HL-60 (cell line): Measurements from ENCODE around the gene MACROD2.

ENCODE experiments used
- DNase-seq, 2 experiments: peaks; one replicate each; pipeline ENCODE4 v3.0.0-alpha.2; 2010 to 2020; ENCODE audit warnings: low read depth in 1 of 2, low spot score in 1 of 2
- H3K27ac ChIP-seq: fragments of 250-450 bp; sonication (Bioruptor Pico); replicated peaks from 2 replicates; pipeline ENCODE4 v1.5.1; 2020; ENCODE audit warnings: mild to moderate bottlenecking, moderate library complexity
- H3K27me3 ChIP-seq: fragments of 250-450 bp; sonication (Bioruptor Pico); 2 replicates; pipeline ENCODE4 v1.5.1; 2021; ENCODE audit warnings: mild to moderate bottlenecking, moderate library complexity; ENCODE audit not compliant: insufficient read depth, poor library complexity, severe bottlenecking
- H3K4me3 ChIP-seq: replicated peaks from 2 replicates; pipeline ENCODE4 v1.5.1; 2011; ENCODE audit warnings: mild to moderate bottlenecking, control low read depth, low read length; ENCODE audit not compliant: insufficient read depth
- CTCF ChIP-seq: IDR thresholded peaks from one replicate; pipeline ENCODE4 v1.5.1; 2011; ENCODE audit warnings: low read length, control low read depth, inconsistent platforms; ENCODE audit not compliant: insufficient read depth
- GABPA ChIP-seq: IDR thresholded peaks from 2 replicates; pipeline ENCODE4 v1.6.1; 2012; ENCODE audit warnings: low read depth
- POLR2AphosphoS5 ChIP-seq: IDR thresholded peaks from 2 replicates; pipeline ENCODE4 v1.6.1; 2012; ENCODE audit warnings: low read depth
- REST ChIP-seq: IDR thresholded peaks from 2 replicates; pipeline ENCODE4 v1.6.1; 2012; ENCODE audit warnings: low read depth; ENCODE audit not compliant: insufficient replicate concordance
- SPI1 ChIP-seq: IDR thresholded peaks from 2 replicates; pipeline ENCODE4 v1.6.1; 2012; ENCODE audit warnings: low read depth, mild to moderate bottlenecking, borderline replicate concordance

Gene MACROD2

GRCh38 chr20:15931897-15932296, 1936.6 kb downstream of the MACROD2 start:
- DNase-seq: no peak
- Histone ChIP-seq H3K27me3 (no peaks in the 10 kb centered on the region), H3K4me3 (no peak overlapping the region), H3K27ac (no peak overlapping the region)
- no peak for TF ChIP-seq CTCF
- TF ChIP-seq POLR2AphosphoS5: no peak
- no peak for TF ChIP-seq REST
- no peak for TF ChIP-seq GABPA
- no peak for TF ChIP-seq SPI1

GRCh38 chr20:15937179-15937578, 1941.9 kb downstream of the MACROD2 start:
- Histone ChIP-seq H3K4me3 (no peak overlapping the region), H3K27me3 (no peaks in the 10 kb centered on the region), H3K27ac (no peak overlapping the region)
- TF ChIP-seq GABPA (no peak), REST (no peak), SPI1 (no peak), POLR2AphosphoS5 (no peak), CTCF (no peak)
- DNase-seq: no peak

GRCh38 chr20:15938847-15939246, 1943.5 kb downstream of the MACROD2 start:
- H3K4me3 ChIP-seq: no peak overlapping the region
- DNase-seq: no peak
- TF ChIP-seq POLR2AphosphoS5 (no peak), GABPA (no peak), REST (no peak), SPI1 (no peak), CTCF (no peak)

More at GRCh38 chr20:15938847-15939246, 1943.5 kb downstream of the MACROD2 start:
- Histone ChIP-seq H3K27me3 (no peaks in the 10 kb centered on the region), H3K27ac (no peak overlapping the region)
